ENCODE data around the gene COL8A1.

The COL8A1 gene

GRCh38 chr3:99674086-99674789 is 35.8 kb downstream of the COL8A1 start:
- DNase-seq (ENCODE audit: low read depth in 2 of 2) = no peak

GRCh38 chr3:99678023-99678422 is 39.6 kb downstream of the COL8A1 start:
- DNase-seq (ENCODE audit: low read depth in 2 of 2) = no peak

DNA sequence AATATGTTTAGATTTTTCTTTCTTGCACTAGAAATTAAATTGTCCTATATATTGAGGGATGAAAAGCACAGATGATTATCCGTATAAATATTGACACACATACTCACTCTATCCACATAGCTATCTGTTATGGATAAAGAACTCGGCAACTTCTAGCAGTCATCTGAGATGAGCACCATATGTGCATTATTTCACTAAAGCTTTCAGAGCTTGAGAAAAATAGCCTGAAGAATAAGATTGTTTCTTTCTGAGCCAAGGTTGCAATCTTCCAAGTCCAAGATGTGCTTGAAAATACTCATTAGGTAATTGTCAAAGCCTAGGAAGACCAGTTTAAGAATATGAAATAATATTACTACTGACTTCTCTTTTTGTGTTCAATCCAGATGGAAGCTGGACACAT is 40.5 kb downstream of the COL8A1 start:
- DNase-seq (ENCODE audit: low read depth in 2 of 2) = no peak

DNA sequence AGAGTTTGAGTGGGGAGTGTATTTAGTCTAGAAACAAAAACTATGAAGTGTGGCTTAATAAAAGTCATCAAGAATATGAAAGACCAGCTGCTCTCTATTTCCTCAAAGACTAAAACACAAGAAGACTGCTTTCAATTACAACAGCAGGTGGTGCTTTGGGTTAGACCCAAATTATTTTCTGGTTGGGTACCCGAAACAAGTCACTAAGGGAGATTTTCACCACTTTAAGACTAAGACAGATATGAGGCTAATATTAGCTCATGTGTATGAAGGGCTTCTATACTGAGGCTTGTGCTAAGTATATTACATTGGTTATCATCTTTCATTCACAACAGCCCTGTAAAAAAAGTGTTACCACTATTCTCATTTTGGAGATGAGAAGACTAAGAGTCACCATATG is 43.1 kb downstream of the COL8A1 start:
- DNase-seq (ENCODE audit: low read depth in 2 of 2) = no peak

GRCh38 chr3:99681976-99682375 is 43.6 kb downstream of the COL8A1 start:
- DNase-seq (ENCODE audit: low read depth in 2 of 2) = no peak

- no peak for DNase-seq (ENCODE audit: low read depth in 2 of 2)
These were observed 45.1 kb downstream of the COL8A1 start for GRCh38 chr3:99683465-99683864.

GRCh38 chr3:99683876-99684275 is 45.5 kb downstream of the COL8A1 start:
- no peak for DNase-seq (ENCODE audit: low read depth in 2 of 2)

DNA sequence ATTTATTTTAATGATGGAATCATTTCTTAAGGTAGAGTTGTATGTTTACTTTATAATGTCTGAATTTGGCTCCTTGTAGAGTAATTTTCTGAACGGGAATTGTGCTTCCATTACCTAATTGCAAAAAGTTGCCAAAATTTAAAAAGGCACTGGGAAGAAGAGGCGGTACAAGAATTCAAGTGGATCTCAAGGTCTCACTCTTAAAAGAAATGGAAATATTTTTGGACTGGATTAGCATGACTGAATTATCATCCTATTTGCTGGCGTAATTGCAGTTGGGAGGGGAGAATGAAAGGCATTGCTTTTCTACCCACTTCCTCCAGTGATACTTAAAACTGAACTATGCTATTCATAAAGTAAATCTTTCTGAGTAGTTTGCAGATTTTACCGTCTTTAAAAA is 46.2 kb downstream of the COL8A1 start:
- no peak for DNase-seq (ENCODE audit: low read depth in 2 of 2)

GRCh38 chr3:99686469-99686868 is 48.1 kb downstream of the COL8A1 start:
- DNase-seq (ENCODE audit: low read depth in 2 of 2) = no peak

GRCh38 chr3:99686955-99687612 is 48.7 kb downstream of the COL8A1 start:
- peak; percentile 13 to 42 for DNase-seq (ENCODE audit: low read depth in 2 of 2)

GRCh38 chr3:99690761-99691369 is 52.5 kb downstream of the COL8A1 start:
- DNase-seq (ENCODE audit: low read depth in 2 of 2) = no peak

GRCh38 chr3:99693636-99694035 is 55.2 kb downstream of the COL8A1 start:
- DNase-seq (ENCODE audit: low read depth in 2 of 2) = no peak

- no peak for DNase-seq (ENCODE audit: low read depth in 2 of 2)
These were observed 58.1 kb downstream of the COL8A1 start for GRCh38 chr3:99696497-99696896.

- DNase-seq (ENCODE audit: low read depth in 2 of 2) = no peak
These were observed 58.9 kb downstream of the COL8A1 start for GRCh38 chr3:99697250-99697649.

DNA sequence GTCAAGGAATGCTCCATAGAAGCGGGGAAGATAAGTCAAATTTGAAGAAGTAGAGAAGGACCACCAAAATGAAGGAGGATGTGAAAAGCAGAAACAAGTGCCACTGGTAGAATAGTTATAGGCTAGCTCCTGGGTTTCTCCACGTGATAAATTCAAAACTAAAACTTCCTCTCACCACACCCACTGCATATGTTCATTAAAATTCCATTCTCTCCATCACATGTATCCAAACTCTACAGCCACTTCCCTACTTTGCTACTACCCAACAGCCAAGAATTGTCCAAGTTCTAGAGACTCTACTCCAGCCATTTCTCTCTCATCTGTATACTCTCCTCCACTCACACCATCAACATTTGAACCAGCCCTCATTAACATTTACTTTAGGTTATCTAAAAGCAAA is 60.5 kb downstream of the COL8A1 start:
- no peak for DNase-seq (ENCODE audit: low read depth in 2 of 2)

- no peak for DNase-seq (ENCODE audit: low read depth in 2 of 2)
These were observed 61.4 kb downstream of the COL8A1 start for GRCh38 chr3:99699841-99700240.

GRCh38 chr3:99700631-99701268 is 62.4 kb downstream of the COL8A1 start:
- DNase-seq (ENCODE audit: low read depth in 2 of 2) = no peak

GRCh38 chr3:99702953-99703943 is 64.9 kb downstream of the COL8A1 start:
- DNase-seq (ENCODE audit: low read depth in 2 of 2) = no peak

DNA sequence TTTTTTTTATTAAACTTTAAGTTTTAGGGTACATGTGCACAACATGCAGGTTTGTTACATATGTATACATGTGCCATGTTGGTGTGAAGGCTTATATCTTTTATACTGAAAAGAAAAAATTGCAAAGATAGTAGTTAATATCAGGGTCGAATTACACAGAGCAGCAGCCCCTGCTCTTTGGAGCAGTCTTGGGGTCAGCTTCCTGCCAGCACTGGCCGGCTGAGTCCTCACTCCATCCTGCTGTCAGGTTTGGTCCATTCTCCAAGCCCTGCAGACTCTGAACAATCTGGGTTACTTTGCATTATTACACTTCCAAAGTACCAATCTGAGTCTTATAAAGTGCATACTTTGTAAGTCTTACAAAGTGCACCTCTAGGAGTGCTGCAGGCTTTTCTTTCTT is 66.0 kb downstream of the COL8A1 start:
- DNase-seq (ENCODE audit: low read depth in 2 of 2) = no peak

GRCh38 chr3:99706410-99706809 is 68.0 kb downstream of the COL8A1 start:
- no peak for DNase-seq (ENCODE audit: low read depth in 2 of 2)

DNA sequence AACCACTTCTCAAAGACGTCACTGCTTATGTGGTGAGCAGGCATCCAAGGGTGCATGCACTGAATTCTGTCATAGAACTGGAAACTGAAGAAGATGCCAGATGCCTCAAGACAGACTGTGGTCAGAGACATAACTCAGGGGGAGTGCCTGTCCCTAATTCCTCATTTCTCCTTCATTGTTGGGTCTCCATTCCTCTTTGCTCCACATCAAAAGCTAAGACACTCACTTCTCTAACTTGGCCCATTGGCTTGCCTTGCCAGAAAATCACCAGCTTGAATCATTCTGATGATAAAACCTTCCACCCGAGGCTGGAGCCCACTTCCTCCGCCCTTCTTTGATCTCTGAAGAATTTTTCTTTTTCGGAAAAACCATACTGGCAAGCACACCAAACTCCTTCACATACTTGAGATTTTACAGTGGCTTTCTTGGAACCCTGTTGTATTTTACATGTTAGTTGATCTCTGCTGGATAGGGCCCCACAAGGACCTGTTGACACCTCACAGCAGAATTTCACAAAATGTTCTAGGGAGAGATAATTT is 69.9 kb downstream of the COL8A1 start:
- no peak for DNase-seq (ENCODE audit: low read depth in 2 of 2)
